Keratinocyte (primary cell): ENCODE data around the gene GTF3C4. TPM values are rescaled to one million over a fixed set of nuclear protein-coding genes. Genes with fewer than 3 reads are reported as not detected.

ENCODE experiments used
- DNase-seq: peaks from one replicate; pipeline ENCODE4 v3.0.0-alpha.2; 2011; ENCODE audit warnings: low read depth, missing footprints, low spot score
- FAIRE-seq: peaks from 2 replicates; lab custom pipeline; 2011; peaks lifted over from hg19 to GRCh38; lab: Jason Lieb, UNC
- H2AFZ ChIP-seq: 2 replicates; pipeline ENCODE4 v1.6.0; 2012; ENCODE audit warnings: low read length, control low read depth, inconsistent platforms; ENCODE audit not compliant: control insufficient read depth
- H3K27ac ChIP-seq: 2 replicates; pipeline ENCODE4 v1.5.1; 2011; ENCODE audit warnings: low read length; ENCODE audit not compliant: control insufficient read depth, insufficient read depth
- H3K27me3 ChIP-seq: 3 replicates; pipeline ENCODE4 v1.6.0; 2011; ENCODE audit warnings: low read length; ENCODE audit not compliant: control insufficient read depth, insufficient read depth; ENCODE audit errors: extremely low read depth
- H3K36me3 ChIP-seq, 2 experiments: 2 replicates in 1 of 2; 3 replicates in 1 of 2; pipeline ENCODE4 v1.5.1; 2011; ENCODE audit warnings: low read length in 2 of 2, mild to moderate bottlenecking in 1 of 2; ENCODE audit not compliant: control insufficient read depth in 2 of 2, insufficient read depth in 2 of 2; ENCODE audit errors: extremely low read depth in 1 of 2
- H3K4me1 ChIP-seq: 3 replicates; pipeline ENCODE4 v1.5.1; 2011; ENCODE audit warnings: low read length; ENCODE audit not compliant: control insufficient read depth, insufficient read depth; ENCODE audit errors: extremely low read depth
- H3K4me2 ChIP-seq: 3 replicates; pipeline ENCODE4 v1.6.0; 2011; ENCODE audit warnings: low read depth, low read length; ENCODE audit not compliant: control insufficient read depth, insufficient read depth; ENCODE audit errors: extremely low read depth
- H3K4me3 ChIP-seq, 3 experiments: fragments of 200-600 bp in 1 of 3; sonication (generic) in 1 of 3; 2 replicates in 2 of 3; 3 replicates in 1 of 3; pipeline ENCODE4 v1.5.1; 2011 to 2016; ENCODE audit warnings: low read length in 3 of 3, mild to moderate bottlenecking in 3 of 3, control low read depth in 2 of 3, inconsistent platforms in 1 of 3, low read depth in 1 of 3, mixed read lengths in 1 of 3, mixed run types in 1 of 3, moderate library complexity in 1 of 3; ENCODE audit not compliant: control insufficient read depth in 2 of 3, insufficient read depth in 2 of 3; ENCODE audit errors: extremely low read depth in 1 of 3
- H3K79me2 ChIP-seq: 2 replicates; pipeline ENCODE4 v1.6.0; 2012; ENCODE audit warnings: low read length; ENCODE audit not compliant: control insufficient read depth, insufficient read depth
- H3K9ac ChIP-seq: 3 replicates; pipeline ENCODE4 v1.6.0; 2011; ENCODE audit warnings: low read length; ENCODE audit not compliant: control insufficient read depth, insufficient read depth; ENCODE audit errors: extremely low read depth
- H3K9me1 ChIP-seq: 3 replicates; pipeline ENCODE4 v1.6.0; 2011; ENCODE audit warnings: low read length; ENCODE audit not compliant: control insufficient read depth, insufficient read depth; ENCODE audit errors: extremely low read depth
- H3K9me3 ChIP-seq: 2 replicates; pipeline ENCODE4 v1.5.1; 2012; ENCODE audit warnings: low read depth, low read length; ENCODE audit not compliant: control insufficient read depth
- H4K20me1 ChIP-seq: 3 replicates; pipeline ENCODE4 v1.6.0; 2011; ENCODE audit warnings: low read length; ENCODE audit not compliant: control insufficient read depth, insufficient read depth; ENCODE audit errors: extremely low read depth
- EZH2 ChIP-seq: IDR thresholded peaks from one replicate; pipeline ENCODE4 v1.6.1; 2012; ENCODE audit warnings: inconsistent platforms, mild to moderate bottlenecking, low read length, moderate library complexity
- dilution Hi-C: fragments of 300-500 bp; cut with MboI; formaldehyde crosslinking; loops from one replicate; pipeline ENCODE4 v1.7.0; 2020; ENCODE audit warnings: low sequenced_read_pairs; ENCODE audit not compliant: extremely low pct_ligation_motif_present
- polyA minus RNA-seq, 3 experiments: library from RNA; depleted of rRNA, polyadenylated mRNA; stranded (reverse); fragments of >200 nt; gene quantifications; 1 replicate in 1 of 3; 2 replicates in 1 of 3; 3 replicates in 1 of 3; pipeline ENCODE4 v1.2.3, GENCODE V29; 2011
- polyA plus RNA-seq, 5 experiments: library from polyadenylated mRNA; depleted of rRNA in 3 of 5; stranded (reverse) in 3 of 5; stranded (forward) in 1 of 5; unstranded in 1 of 5; fragments of >200 nt; gene quantifications; 1 replicate in 1 of 5; 2 replicates in 3 of 5; 3 replicates in 1 of 5; pipeline versions ENCODE4 v1.2.1 to v1.2.3, GENCODE V29; 2011 to 2012; ENCODE audit warnings: missing spikeins in 2 of 5, low read depth in 1 of 5, low replicate concordance in 1 of 5
- TF ChIP-seq, protein P1 (sequence below), 3 experiments: IDR thresholded peaks in 1 of 3; conservative IDR thresholded peaks in 1 of 3; optimal IDR thresholded peaks in 1 of 3; 2 replicates in 2 of 3; 3 replicates in 1 of 3; pipeline versions ENCODE3 to v1.5.1; 2011; ENCODE audit warnings: low read length in 3 of 3, mild to moderate bottlenecking in 3 of 3, moderate library complexity in 2 of 3, control low read depth in 1 of 3, inconsistent platforms in 1 of 3; ENCODE audit not compliant: insufficient read depth in 2 of 3; ENCODE audit errors: extremely low read depth in 1 of 3

The GTF3C4 gene
- polyA plus RNA-seq (5.2 to 7.7 TPM (median 6.6 TPM) in 3 replicates), polyA minus RNA-seq (7.4 to 13.8 TPM (median 12.5 TPM) in 3 replicates)
- polyA plus RNA-seq (2011; ENCODE audit: low read depth), result 2.2 TPM
- polyA plus RNA-seq (2011; cell fraction: cytosol; rRNA removed), result 4.5 and 6.7 TPM in 2 replicates
- polyA plus RNA-seq (2011; cell fraction: nucleus; rRNA removed), result 7.4 and 8.8 TPM in 2 replicates
- polyA plus RNA-seq (2012; ENCODE audit: low replicate concordance), result 6.7 and 12.5 TPM in 2 replicates
- polyA minus RNA-seq (2011; cell fraction: cytosol; rRNA and poly(A)+ RNA removed), result 9.0 TPM
- polyA minus RNA-seq (2011; cell fraction: nucleus; rRNA and poly(A)+ RNA removed), result 8.7 and 17.3 TPM in 2 replicates

DNA sequence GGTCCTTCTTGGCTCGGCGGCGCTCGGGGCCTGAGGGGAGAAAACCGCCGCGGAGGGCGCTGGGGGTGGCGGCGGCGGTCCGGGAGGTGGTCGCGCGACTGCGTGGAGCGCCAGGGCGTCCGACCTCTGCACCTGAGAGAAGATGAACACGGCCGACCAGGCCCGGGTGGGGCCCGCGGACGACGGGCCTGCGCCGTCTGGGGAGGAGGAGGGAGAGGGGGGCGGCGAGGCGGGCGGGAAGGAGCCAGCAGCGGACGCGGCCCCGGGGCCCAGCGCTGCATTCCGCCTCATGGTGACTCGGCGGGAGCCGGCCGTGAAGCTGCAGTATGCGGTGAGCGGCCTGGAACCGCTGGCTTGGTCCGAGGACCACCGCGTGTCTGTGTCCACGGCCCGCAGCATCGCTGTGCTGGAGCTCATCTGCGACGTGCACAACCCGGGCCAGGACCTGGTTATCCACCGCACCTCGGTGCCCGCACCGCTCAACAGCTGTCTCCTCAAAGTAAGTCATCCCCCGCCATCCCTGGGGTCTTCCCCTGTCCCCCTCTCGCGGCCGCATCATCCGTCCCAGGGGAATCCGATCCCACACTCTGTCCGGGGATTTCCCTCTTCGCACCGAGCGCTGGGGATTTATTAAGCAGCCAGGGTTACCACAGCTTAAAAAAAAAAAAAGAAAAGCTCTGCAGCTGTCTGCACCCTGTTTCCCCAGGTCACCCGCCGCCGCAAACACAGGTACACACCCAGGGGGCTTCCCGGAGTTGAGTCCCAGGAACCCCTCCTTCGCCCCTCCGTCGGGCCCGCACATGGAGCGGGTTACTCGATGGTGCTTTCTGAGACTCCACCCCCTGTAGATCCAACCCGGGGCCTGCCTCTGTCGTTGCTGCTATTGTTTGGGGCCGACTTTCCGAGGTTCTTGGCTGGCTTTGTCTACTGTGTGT is at the start of gene GTF3C4:
GTF3C4 (plus strand) TSS at position 8 of the 935 bp plus-strand sequence; CDS start at position 143, 135 bp downstream.
- Histone ChIP-seq H3K4me1 (peaks cover 26% of the 10 kb centered on the region), H3K36me3 (peaks cover 0 to 4% of the 10 kb centered on the region in 2 experiments), H3K79me2 (peaks cover 90% of the 10 kb centered on the region), H3K27ac (peak within 1 kb of the TSS; percentile 98), H3K4me3 (peak within 1 kb of the TSS; percentile 92 to 98 (median 97)), H3K4me2 (peak within 1 kb of the TSS; percentile 98), H3K9ac (peak within 1 kb of the TSS; percentile 99), H4K20me1 (peaks cover 9% of the 10 kb centered on the region), H3K9me1 (peaks cover 3% of the 10 kb centered on the region), H3K27me3 (no peaks in the 10 kb centered on the region), H3K9me3 (no peaks in the 10 kb centered on the region), H2AFZ (peak within 1 kb of the TSS; percentile 94)
- dilution Hi-C loops, result no loop called here
- FAIRE-seq (no peak), DNase-seq (no peak)
- TF ChIP-seq, protein P1, sequence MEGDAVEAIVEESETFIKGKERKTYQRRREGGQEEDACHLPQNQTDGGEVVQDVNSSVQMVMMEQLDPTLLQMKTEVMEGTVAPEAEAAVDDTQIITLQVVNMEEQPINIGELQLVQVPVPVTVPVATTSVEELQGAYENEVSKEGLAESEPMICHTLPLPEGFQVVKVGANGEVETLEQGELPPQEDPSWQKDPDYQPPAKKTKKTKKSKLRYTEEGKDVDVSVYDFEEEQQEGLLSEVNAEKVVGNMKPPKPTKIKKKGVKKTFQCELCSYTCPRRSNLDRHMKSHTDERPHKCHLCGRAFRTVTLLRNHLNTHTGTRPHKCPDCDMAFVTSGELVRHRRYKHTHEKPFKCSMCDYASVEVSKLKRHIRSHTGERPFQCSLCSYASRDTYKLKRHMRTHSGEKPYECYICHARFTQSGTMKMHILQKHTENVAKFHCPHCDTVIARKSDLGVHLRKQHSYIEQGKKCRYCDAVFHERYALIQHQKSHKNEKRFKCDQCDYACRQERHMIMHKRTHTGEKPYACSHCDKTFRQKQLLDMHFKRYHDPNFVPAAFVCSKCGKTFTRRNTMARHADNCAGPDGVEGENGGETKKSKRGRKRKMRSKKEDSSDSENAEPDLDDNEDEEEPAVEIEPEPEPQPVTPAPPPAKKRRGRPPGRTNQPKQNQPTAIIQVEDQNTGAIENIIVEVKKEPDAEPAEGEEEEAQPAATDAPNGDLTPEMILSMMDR (optimal IDR thresholded peaks at IDR 0.05 in 1 of 3, IDR thresholded peaks at IDR 0.05 in 1 of 3, conservative IDR thresholded peaks at IDR 0.05 in 1 of 3; ENCODE audit: extremely low read depth in 1 of 3, insufficient read depth in 2 of 3, low read length in 3 of 3), result no peak
- TF ChIP-seq EZH2, result no peak

- FAIRE-seq (no peak), DNase-seq (no peak)
- H3K79me2 ChIP-seq, result no peaks in the 10 kb centered on the region
- H2AFZ ChIP-seq, result no peak overlapping the region
- TF ChIP-seq, protein P1 (optimal IDR thresholded peaks at IDR 0.05 in 1 of 3, IDR thresholded peaks at IDR 0.05 in 1 of 3, conservative IDR thresholded peaks at IDR 0.05 in 1 of 3; ENCODE audit: extremely low read depth in 1 of 3, insufficient read depth in 2 of 3, low read length in 3 of 3), result no peak
- H3K36me3 ChIP-seq, result peaks cover 3 to 25% of the 10 kb centered on the region in 2 experiments
- H3K27ac ChIP-seq, result no peak overlapping the region
- no peak overlapping the region for H3K9ac ChIP-seq
- H3K9me1 ChIP-seq, result no peaks in the 10 kb centered on the region
- H3K4me3 ChIP-seq, result no peak overlapping the region
- no peaks in the 10 kb centered on the region for H4K20me1 ChIP-seq
- dilution Hi-C loops, result no loop called here
- no peaks in the 10 kb centered on the region for H3K4me1 ChIP-seq
- H3K9me3 ChIP-seq, result no peaks in the 10 kb centered on the region
- no peak overlapping the region for H3K4me2 ChIP-seq
- H3K27me3 ChIP-seq, result no peaks in the 10 kb centered on the region
Measured at GRCh38 chr9:132622159-132622558, 48.1 kb upstream of the GTF3C4 start.
